Neural crest cell (in vitro differentiated cells): ENCODE results near the gene ALX3. TPM values are rescaled to one million over a fixed set of nuclear protein-coding genes. Genes with fewer than 3 reads are reported as not detected.

Experiments used
- DNase-seq: peaks from one replicate; pipeline ENCODE4 v3.0.0; 2021; ENCODE audit warnings: low read depth, mixed read lengths, low spot score
- H3K27ac Mint-ChIP-seq: one replicate; pipeline ENCODE4 v1.8.0; 2021; ENCODE audit warnings: mild to moderate bottlenecking, mixed read lengths; ENCODE audit not compliant: unreplicated experiment
- H3K27me3 Mint-ChIP-seq: 2 replicates; pipeline ENCODE4 v1.8.0; 2021; ENCODE audit warnings: low read depth, mild to moderate bottlenecking, mixed read lengths
- H3K36me3 Mint-ChIP-seq: 2 replicates; pipeline ENCODE4 v1.8.0; 2021; ENCODE audit warnings: low read depth, mild to moderate bottlenecking, mixed read lengths
- H3K4me1 Mint-ChIP-seq: 2 replicates; pipeline ENCODE4 v1.8.0; 2021; ENCODE audit warnings: mixed read lengths
- H3K4me3 Mint-ChIP-seq: one replicate; pipeline ENCODE4 v1.8.0; 2021; ENCODE audit warnings: mild to moderate bottlenecking, mixed read lengths
- H3K9me3 Mint-ChIP-seq: 2 replicates; pipeline ENCODE4 v1.8.0; 2021; ENCODE audit warnings: mixed read lengths
- total RNA-seq: library from RNA; stranded (reverse); gene quantifications from 2 replicates; pipeline ENCODE4 v1.2.1, GENCODE V29; 2021
- TF ChIP-seq, protein P1 (sequence below): fragments of 200-600 bp; sonication (generic); conservative IDR thresholded peaks from 2 replicates; pipeline ENCODE4 v1.5.0; 2021; ENCODE audit warnings: antibody characterized with exemption, mild to moderate bottlenecking

Gene ALX3
- total RNA-seq, 1 donor from 2014 or later: 0.21 TPM

DNA sequence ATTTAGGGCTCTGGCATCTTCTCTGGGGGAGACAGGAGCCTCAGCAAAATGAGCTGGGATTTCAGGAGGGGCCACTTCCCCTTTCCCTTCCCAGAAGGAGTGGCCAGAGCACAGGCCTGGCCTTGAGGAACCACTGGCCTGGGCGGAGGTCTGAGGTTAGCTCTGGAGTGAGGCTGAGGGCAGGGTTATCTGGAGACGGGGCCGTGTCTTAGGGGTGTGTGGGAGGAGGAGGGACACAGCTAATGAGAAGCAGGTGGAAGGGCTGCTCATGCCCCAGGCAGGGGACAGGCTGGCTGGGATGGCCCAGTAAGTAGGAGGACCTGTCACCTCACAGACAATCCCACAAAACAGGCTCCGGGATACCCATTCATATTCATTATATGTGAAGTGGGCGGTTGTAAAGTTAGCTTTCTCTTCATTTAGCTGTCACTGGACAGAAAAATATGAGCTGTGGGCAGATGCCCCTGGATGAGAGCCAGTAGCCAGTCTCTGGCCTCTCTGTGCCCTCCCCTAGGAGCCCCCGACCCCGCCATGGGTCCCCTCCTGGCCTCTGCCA, 12.4 kb downstream of the ALX3 start:
- Mint-ChIP-seq H3K36me3 (peaks cover 20% of the 10 kb centered on the region), H3K4me1 (peaks cover 5% of the 10 kb centered on the region), H3K4me3 (no peak overlapping the region), H3K9me3 (no peaks in the 10 kb centered on the region), H3K27ac (no peak overlapping the region), H3K27me3 (no peaks in the 10 kb centered on the region)
- no peak for DNase-seq
- TF ChIP-seq, protein P1, sequence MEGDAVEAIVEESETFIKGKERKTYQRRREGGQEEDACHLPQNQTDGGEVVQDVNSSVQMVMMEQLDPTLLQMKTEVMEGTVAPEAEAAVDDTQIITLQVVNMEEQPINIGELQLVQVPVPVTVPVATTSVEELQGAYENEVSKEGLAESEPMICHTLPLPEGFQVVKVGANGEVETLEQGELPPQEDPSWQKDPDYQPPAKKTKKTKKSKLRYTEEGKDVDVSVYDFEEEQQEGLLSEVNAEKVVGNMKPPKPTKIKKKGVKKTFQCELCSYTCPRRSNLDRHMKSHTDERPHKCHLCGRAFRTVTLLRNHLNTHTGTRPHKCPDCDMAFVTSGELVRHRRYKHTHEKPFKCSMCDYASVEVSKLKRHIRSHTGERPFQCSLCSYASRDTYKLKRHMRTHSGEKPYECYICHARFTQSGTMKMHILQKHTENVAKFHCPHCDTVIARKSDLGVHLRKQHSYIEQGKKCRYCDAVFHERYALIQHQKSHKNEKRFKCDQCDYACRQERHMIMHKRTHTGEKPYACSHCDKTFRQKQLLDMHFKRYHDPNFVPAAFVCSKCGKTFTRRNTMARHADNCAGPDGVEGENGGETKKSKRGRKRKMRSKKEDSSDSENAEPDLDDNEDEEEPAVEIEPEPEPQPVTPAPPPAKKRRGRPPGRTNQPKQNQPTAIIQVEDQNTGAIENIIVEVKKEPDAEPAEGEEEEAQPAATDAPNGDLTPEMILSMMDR: no peak

DNA sequence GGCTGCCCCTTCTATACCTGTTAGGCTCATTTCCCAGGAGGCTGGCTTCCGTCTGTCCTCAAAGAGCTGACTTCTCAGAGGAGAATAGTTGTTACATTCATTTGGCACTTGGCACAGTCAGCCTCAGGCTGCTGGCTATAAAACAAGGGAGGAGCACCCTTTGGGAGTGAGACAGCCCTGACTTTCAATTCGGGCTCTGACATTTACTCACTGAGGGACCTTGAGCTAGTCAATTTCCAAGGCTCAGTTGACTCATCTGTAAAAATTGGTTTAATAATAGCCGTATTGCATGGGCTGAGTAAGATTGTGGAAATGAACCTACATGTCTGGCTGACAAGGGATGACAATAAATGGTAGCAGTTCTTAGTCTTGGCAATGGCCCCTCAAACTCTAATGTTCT, 13.7 kb downstream of the ALX3 start:
- no peak for DNase-seq
- no peak overlapping the region for H3K27ac Mint-ChIP-seq
- no peaks in the 10 kb centered on the region for H3K27me3 Mint-ChIP-seq
- no peak overlapping the region for H3K4me3 Mint-ChIP-seq
- peaks cover 5% of the 10 kb centered on the region for H3K4me1 Mint-ChIP-seq
- no peaks in the 10 kb centered on the region for H3K9me3 Mint-ChIP-seq
- TF ChIP-seq, protein P1: no peak
- peaks cover 24% of the 10 kb centered on the region for H3K36me3 Mint-ChIP-seq

DNA sequence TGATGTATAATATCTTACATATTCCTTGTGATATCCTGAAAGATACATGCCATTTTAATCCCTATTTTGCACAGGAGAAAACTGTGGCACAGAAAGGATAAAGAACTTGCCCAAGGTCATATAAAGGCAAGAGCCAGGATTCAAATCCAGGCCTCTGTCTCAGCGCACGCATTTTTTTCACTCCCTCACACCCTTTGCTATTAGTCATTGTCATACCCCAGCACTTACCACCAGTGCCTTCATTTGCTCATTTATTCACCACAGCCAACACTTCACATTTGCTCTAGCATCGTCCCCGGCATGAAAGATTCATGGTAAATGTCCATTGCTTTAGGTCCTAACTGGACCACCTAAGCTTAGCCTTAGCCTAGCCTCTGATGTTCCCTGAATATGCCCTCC, 14.2 kb downstream of the ALX3 start:
- no peak for DNase-seq
- H3K9me3 Mint-ChIP-seq: no peaks in the 10 kb centered on the region
- no peak overlapping the region for H3K4me3 Mint-ChIP-seq
- peaks cover 24% of the 10 kb centered on the region for H3K36me3 Mint-ChIP-seq
- peaks cover 5% of the 10 kb centered on the region for H3K4me1 Mint-ChIP-seq
- H3K27ac Mint-ChIP-seq: no peak overlapping the region
- TF ChIP-seq, protein P1: no peak
- H3K27me3 Mint-ChIP-seq: no peaks in the 10 kb centered on the region

DNA sequence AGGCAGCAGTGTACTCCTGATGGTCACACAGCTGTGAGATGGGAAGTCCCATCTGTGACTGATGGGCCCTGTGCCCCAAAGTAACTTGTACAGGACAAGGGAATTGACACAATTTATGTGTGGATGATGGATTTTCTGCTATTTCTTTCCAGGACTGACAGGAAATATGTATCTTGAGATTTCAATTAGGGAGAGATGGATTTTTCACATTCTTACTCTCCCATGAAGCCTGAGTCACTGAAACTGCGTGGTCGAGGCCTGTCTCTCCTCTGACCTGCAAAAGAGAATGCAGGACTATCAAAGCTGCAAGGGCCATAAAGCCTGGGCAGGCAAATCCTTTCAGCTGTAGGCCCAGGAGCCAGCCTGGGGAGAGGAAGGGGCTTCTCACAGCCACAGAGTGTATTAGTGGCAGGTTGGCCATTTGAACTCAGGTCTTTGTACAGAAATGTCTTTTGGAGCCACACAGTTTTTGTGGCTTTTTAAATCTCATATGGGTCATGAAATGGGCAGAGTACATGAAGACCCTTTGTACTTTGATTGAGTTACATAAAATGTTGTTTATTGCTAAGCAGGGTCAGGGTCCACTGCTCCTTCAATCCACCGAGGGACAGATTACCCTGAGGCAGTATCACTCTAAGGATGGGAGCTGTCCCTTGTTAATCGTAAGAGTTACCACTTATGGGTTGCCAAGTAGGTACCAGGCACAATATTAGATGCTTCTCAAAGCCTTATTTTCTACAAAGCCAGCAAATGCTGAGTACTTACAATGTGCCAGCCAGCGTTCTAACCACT, 14.8 kb downstream of the ALX3 start:
- no peak overlapping the region for H3K4me3 Mint-ChIP-seq
- TF ChIP-seq, protein P1: no peak
- DNase-seq: no peak
- H3K27ac Mint-ChIP-seq: no peak overlapping the region
- H3K9me3 Mint-ChIP-seq: no peaks in the 10 kb centered on the region
- H3K27me3 Mint-ChIP-seq: no peaks in the 10 kb centered on the region
- peaks cover 5% of the 10 kb centered on the region for H3K4me1 Mint-ChIP-seq
- H3K36me3 Mint-ChIP-seq: peaks cover 24% of the 10 kb centered on the region

DNA sequence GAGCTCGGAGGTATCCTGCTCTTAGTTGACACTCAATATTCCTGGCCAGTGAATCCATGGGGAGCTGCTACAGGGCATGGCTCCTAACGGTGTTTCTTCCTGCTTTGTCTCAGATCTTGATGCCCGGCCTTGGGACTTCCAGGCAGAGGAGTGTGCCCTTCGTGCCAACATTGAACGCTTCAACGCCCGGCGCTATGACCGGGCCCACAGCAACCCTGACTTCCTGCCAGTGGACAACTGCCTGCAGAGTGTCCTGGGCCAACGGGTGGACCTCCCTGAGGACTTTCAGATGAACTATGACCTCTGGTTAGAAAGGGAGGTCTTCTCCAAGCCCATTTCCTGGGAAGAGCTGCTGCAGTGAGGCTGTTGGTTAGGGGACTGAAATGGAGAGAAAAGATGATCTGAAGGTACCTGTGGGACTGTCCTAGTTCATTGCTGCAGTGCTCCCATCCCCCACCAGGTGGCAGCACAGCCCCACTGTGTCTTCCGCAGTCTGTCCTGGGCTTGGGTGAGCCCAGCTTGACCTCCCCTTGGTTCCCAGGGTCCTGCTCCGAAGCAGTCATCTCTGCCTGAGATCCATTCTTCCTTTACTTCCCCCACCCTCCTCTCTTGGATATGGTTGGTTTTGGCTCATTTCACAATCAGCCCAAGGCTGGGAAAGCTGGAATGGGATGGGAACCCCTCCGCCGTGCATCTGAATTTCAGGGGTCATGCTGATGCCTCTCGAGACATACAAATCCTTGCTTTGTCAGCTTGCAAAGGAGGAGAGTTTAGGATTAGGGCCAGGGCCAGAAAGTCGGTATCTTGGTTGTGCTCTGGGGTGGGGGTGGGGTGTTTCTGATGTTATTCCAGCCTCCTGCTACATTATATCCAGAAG, 16.7 kb downstream of the ALX3 start:
- TF ChIP-seq, protein P1: peak; percentile 96
- H3K4me1 Mint-ChIP-seq: peaks cover 16% of the 10 kb centered on the region
- H3K4me3 Mint-ChIP-seq: no peak overlapping the region
- H3K36me3 Mint-ChIP-seq: peaks cover 19% of the 10 kb centered on the region
- H3K9me3 Mint-ChIP-seq: no peaks in the 10 kb centered on the region
- no peak overlapping the region for H3K27ac Mint-ChIP-seq
- no peaks in the 10 kb centered on the region for H3K27me3 Mint-ChIP-seq
- DNase-seq: peak; percentile 75
